CD4-positive, alpha-beta T cell treated with Interleukin-4 for 4 hours (primary cell): ENCODE measurements around the gene KIAA1958.
A peak's percentile ranks its signal among the peaks of the same experiment; 100 is the strongest.
"Not testable (repeated sequence)": the region's sequence is repeated elsewhere in the genome, so short reads cannot be mapped to it uniquely, and the experiment has no call there.

ENCODE experiments used
- DNase-seq: peaks from one replicate; pipeline ENCODE4 v3.0.0-alpha.2; 2020

Gene KIAA1958

GRCh38 chr9:112670991-112671625 is 184.5 kb downstream of the KIAA1958 start:
- DNase-seq: no peak

GRCh38 chr9:112673221-112673620 is 186.6 kb downstream of the KIAA1958 start:
- DNase-seq: not testable (repeated sequence)

DNA sequence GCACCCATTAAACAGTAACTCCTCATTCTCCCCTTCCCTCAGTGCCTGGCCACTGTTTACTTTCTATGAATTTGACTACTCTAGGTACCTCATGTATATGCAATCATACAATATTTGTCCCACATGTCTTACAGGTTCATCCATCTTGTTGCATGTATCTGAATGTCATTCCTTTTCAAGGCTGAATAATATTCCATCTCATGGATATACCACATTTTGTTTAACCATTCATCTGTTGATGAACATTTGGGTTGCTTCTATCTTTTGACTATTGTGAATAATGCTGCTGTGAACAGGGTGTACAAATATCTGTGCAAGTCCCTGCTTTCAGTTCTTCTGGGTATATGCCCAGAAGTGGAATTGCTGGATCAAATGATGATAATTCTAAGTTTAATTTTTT is 190.4 kb downstream of the KIAA1958 start:
- no peak for DNase-seq

- no peak for DNase-seq
Observed at GRCh38 chr9:112680731-112681402, 194.2 kb downstream of the KIAA1958 start.

DNA sequence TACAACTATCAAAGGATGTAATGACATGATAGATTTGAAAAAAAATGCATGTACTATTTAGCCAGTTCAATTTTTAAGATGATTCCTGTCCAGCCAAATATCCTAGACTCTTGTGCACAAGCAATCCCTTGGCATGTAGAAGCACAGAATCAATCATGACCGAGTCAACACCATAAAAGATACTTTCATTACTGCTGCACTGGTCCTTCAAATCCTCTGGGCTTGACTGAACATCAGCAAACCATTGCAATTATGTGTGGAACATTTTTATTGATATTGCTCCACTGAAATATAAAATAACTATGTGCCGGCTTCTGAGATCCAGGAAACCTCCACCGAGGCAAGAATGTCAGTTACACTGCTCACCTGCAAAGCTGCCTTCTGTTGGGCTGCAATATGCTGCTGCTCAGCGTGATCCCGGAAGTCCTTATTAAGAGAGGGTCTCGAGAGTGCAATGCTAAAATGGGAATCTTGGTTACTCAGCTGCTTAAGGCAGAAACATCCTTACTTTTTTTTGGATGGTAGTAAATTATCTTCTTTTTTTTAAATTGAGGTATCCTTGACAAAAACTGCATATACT is 202.6 kb downstream of the KIAA1958 start:
- no peak for DNase-seq

GRCh38 chr9:112694706-112695555 is 208.3 kb downstream of the KIAA1958 start:
- DNase-seq: no peak

GRCh38 chr9:112696461-112696860 is 209.8 kb downstream of the KIAA1958 start:
- DNase-seq: no peak

DNA sequence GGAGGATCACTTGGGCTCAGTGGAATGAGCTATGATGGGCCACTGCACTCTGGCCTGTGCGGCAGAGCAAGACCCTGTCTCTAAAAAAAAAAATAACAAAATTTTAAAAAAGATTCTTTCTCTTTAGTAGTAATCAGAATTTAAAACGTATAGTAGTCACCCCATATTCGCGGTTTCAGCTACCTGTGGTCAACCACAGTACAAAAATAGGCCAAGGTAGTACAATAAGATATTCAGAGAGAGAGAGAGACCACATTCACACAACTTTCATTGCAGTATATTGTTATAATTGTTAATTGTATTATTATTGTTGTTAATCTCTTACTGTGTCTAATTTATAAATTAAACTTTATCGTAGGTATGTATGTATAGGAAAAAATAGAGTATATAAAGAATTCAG is 212.6 kb downstream of the KIAA1958 start:
- no peak for DNase-seq

DNA sequence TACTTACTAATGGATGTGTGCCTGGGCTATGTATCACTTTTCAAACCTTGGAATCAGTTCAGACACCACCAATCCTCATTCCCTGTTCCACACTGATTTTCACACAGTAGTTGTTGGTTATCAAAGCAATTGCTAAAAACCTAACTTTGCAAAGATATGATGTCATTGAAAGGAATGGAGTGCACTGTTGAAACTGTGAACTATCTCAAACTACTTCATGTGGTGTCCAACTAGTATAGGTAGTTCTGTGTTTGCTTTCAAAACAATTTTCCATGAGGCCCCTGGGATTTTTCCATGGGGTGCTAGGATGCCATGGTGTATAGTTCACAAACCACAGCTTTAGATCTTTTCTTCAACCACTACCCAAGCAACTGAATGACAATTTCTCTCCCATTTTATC is 213.5 kb downstream of the KIAA1958 start:
- no peak for DNase-seq

GRCh38 chr9:112703304-112703703 is 216.7 kb downstream of the KIAA1958 start:
- no peak for DNase-seq

DNA sequence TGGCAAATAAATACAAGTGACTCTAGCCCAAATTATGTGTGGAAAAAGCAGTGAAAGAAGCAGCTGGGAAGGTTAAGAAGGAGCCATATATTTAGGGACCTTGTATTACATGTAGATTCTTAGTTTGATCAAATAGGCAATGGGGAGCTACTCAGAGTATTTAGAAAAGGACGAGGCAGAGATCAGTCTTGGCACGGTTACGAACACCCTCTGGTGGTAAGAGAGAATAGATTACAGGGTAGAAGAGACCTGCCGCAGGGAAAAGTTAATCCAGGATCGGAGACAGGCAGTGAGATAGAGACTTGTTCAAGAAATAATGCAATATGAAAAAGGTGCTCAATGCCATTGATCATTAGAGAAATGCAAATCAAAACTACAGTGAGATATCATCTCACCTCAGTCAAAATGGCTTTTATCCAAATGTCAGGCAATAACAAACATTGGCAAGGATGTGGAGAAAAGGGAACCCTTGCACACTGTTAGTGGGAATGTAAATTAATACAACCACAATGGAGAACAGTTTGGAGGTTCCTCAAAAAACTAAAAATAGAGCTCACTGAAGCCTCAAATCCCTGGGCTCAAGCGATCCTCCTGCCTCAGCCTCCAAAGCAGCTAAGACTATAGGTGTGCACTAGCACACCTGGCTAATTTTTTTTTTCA is 219.3 kb downstream of the KIAA1958 start:
- no peak for DNase-seq

DNA sequence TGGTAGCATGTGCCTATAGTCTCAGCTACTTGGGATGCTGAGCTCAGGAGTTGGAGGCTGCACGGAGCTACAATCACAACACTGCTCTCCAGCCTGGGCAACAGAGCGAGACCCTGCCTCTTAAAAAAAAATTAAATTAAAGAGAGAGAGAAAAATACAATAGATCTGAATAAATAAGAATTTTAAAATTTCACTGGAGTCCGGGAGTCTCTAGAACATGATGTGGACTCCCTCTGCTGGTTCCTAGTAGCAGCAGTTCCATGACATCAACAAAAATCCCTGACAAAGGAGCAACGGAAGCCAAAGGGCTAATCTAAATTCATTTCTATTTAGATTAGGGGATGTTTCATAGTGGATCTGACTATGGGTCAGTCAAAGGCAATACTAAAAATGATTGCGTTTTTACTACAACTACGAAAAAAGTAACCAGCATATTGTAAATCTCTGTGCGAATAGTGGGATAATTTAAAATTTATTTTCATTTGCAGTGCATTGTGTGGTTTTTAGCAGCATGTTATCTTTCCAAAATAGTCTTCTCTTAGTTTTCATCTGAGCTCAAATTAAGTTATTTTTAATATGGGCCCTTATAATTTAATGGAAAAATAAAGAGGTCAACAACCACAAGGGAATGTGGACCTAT is 224.5 kb downstream of the KIAA1958 start:
- DNase-seq: no peak

- no peak for DNase-seq
Observed at GRCh38 chr9:112712678-112713077, 226.1 kb downstream of the KIAA1958 start.

GRCh38 chr9:112717661-112718331 is 231.2 kb downstream of the KIAA1958 start, which contains the start of gene INIP:
INIP (minus strand) TSS chr9:112718117; CDS start chr9:112716485, 1,632 bp downstream.
- peak; percentile 97 for DNase-seq
